Activated naive CD4-positive, alpha-beta T cell treated with anti-CD3 and anti-CD28 coated beads, Interleukin-2, amount 50 U/mL, for 72 hours (primary cell): Measurements from ENCODE around the gene INPPL1. TPM values are rescaled to one million over a fixed set of nuclear protein-coding genes. Genes with fewer than 3 reads are reported as not detected.

Experiments
- ATAC-seq, 2 donors: fragments of 150-1000 bp; cut with Tn5 transposase; 2 replicates each; pipeline ENCODE4 v1.10.0; 2021; ENCODE audit warnings: mild to moderate bottlenecking in 2 of 2, moderate library complexity in 2 of 2
- DNase-seq, 2 donors: peaks; one replicate each; pipeline ENCODE4 v3.0.0; 2021 to 2022; ENCODE audit warnings: low spot score in 2 of 2
- H3K27ac Mint-ChIP-seq, 2 donors: one replicate each; pipeline ENCODE4 v1.8.0; 2022; ENCODE audit warnings: mild to moderate bottlenecking in 2 of 2, mixed read lengths in 2 of 2
- H3K36me3 Mint-ChIP-seq, 2 donors: one replicate each; pipeline ENCODE4 v1.8.0; 2022; ENCODE audit warnings: mixed read lengths in 2 of 2
- H3K9me3 Mint-ChIP-seq, 2 donors: one replicate each; pipeline ENCODE4 v1.8.0; 2022; ENCODE audit warnings: mixed read lengths in 2 of 2
- total RNA-seq, 2 donors: library from RNA; stranded (reverse); gene quantifications; one replicate each; pipeline ENCODE4 v1.2.3, GENCODE V29; 2022

The INPPL1 gene
- total RNA-seq, 2 donors from 2014 or later = 97.0 to 132 TPM

GRCh38 chr11:72237112-72237931 is 12.8 kb downstream of the INPPL1 start:
- peaks cover 0 to 5% of the 10 kb centered on the region in 2 donors for H3K36me3 Mint-ChIP-seq
- H3K27ac Mint-ChIP-seq = no peak overlapping the region
- H3K9me3 Mint-ChIP-seq = no peaks in the 10 kb centered on the region
- DNase-seq = peak in 1 of 2 donors; percentile 50
- no peak for ATAC-seq

GRCh38 chr11:72238040-72238450 is 13.5 kb downstream of the INPPL1 start:
- H3K36me3 Mint-ChIP-seq = peaks cover 0 to 5% of the 10 kb centered on the region in 2 donors
- peak; percentile 54 to 66 for DNase-seq
- H3K27ac Mint-ChIP-seq = no peak overlapping the region
- ATAC-seq = peak; percentile 54 to 64
- H3K9me3 Mint-ChIP-seq = no peaks in the 10 kb centered on the region

- H3K9me3 Mint-ChIP-seq = no peaks in the 10 kb centered on the region
- no peak for ATAC-seq
- H3K27ac Mint-ChIP-seq = no peak overlapping the region
- peaks cover 0 to 5% of the 10 kb centered on the region in 2 donors for H3K36me3 Mint-ChIP-seq
- DNase-seq = peak in 1 of 2 donors; percentile 50
Measured at GRCh38 chr11:72238492-72239312, 14.1 kb downstream of the INPPL1 start.

GRCh38 chr11:72239313-72239848 is 14.8 kb downstream of the INPPL1 start:
- ATAC-seq = peak in 1 of 2 donors; percentile 11
- Mint-ChIP-seq H3K36me3 (peaks cover 0 to 5% of the 10 kb centered on the region in 2 donors), H3K27ac (peak overlapping the region in 1 of 2 donors; percentile 36), H3K9me3 (no peaks in the 10 kb centered on the region)
- peak in 1 of 2 donors; percentile 48 for DNase-seq

GRCh38 chr11:72239849-72240460 is 15.4 kb downstream of the INPPL1 start:
- DNase-seq = peak in 1 of 2 donors; percentile 54
- ATAC-seq = peak in 1 of 2 donors; percentile 14
- no peak overlapping the region for H3K27ac Mint-ChIP-seq
- H3K9me3 Mint-ChIP-seq = no peaks in the 10 kb centered on the region
- H3K36me3 Mint-ChIP-seq = peaks cover 0 to 10% of the 10 kb centered on the region in 2 donors

- peak; percentile 30 to 54 for DNase-seq
- no peak overlapping the region for H3K27ac Mint-ChIP-seq
Measured at GRCh38 chr11:72240461-72241290, 16.1 kb downstream of the INPPL1 start.

GRCh38 chr11:72241291-72241781 is 16.8 kb downstream of the INPPL1 start:
- Mint-ChIP-seq H3K27ac (no peak overlapping the region), H3K36me3 (peaks cover 0 to 10% of the 10 kb centered on the region in 2 donors), H3K9me3 (no peaks in the 10 kb centered on the region)
- ATAC-seq = no peak
- no peak for DNase-seq

More at GRCh38 chr11:72240461-72241290, 16.1 kb downstream of the INPPL1 start:
- peaks cover 0 to 10% of the 10 kb centered on the region in 2 donors for H3K36me3 Mint-ChIP-seq
- no peaks in the 10 kb centered on the region for H3K9me3 Mint-ChIP-seq
- peak; percentile 21 for ATAC-seq

GRCh38 chr11:72242141-72242540 is 17.6 kb downstream of the INPPL1 start:
- ATAC-seq = no peak
- H3K36me3 Mint-ChIP-seq = peaks cover 0 to 10% of the 10 kb centered on the region in 2 donors
- H3K27ac Mint-ChIP-seq = no peak overlapping the region
- DNase-seq = no peak
- H3K9me3 Mint-ChIP-seq = no peaks in the 10 kb centered on the region

GRCh38 chr11:72243173-72244059 is 18.8 kb downstream of the INPPL1 start:
- Mint-ChIP-seq H3K27ac (no peak overlapping the region), H3K9me3 (no peaks in the 10 kb centered on the region), H3K36me3 (peaks cover 0 to 10% of the 10 kb centered on the region in 2 donors)
- ATAC-seq = no peak
- DNase-seq = peak in 1 of 2 donors; percentile 28

GRCh38 chr11:72244060-72244360 is 19.4 kb downstream of the INPPL1 start, which contains the start of gene PHOX2A:
Gene PHOX2A, minus strand, starts transcription at chr11:72244176. Its CDS starts 172 bp downstream, at chr11:72244004.
- DNase-seq (no peak), ATAC-seq (no peak)
- Mint-ChIP-seq H3K36me3 (peaks cover 0 to 10% of the 10 kb centered on the region in 2 donors), H3K27ac (no peak within 1 kb of the TSS), H3K9me3 (no peaks in the 10 kb centered on the region)

GRCh38 chr11:72244361-72245262 is 20.0 kb downstream of the INPPL1 start:
- Mint-ChIP-seq H3K27ac (no peak overlapping the region), H3K36me3 (peaks cover 0 to 10% of the 10 kb centered on the region in 2 donors), H3K9me3 (no peaks in the 10 kb centered on the region)
- ATAC-seq (peak in 1 of 2 donors; percentile 19), DNase-seq (peak in 1 of 2 donors; percentile 49)

GRCh38 chr11:72245263-72245816 is 20.8 kb downstream of the INPPL1 start:
- H3K9me3 Mint-ChIP-seq = no peaks in the 10 kb centered on the region
- peak in 1 of 2 donors; percentile 9 for ATAC-seq
- peaks cover 0 to 7% of the 10 kb centered on the region in 2 donors for H3K36me3 Mint-ChIP-seq
- no peak overlapping the region for H3K27ac Mint-ChIP-seq
- DNase-seq = no peak

- DNase-seq (no peak), ATAC-seq (no peak)
- Mint-ChIP-seq H3K36me3 (peaks cover 0 to 5% of the 10 kb centered on the region in 2 donors), H3K27ac (no peak overlapping the region), H3K9me3 (no peaks in the 10 kb centered on the region)
Measured at GRCh38 chr11:72247584-72247983, 23.0 kb downstream of the INPPL1 start.

- Mint-ChIP-seq H3K9me3 (no peaks in the 10 kb centered on the region), H3K27ac (no peak overlapping the region), H3K36me3 (peaks cover 0 to under 1% of the 10 kb centered on the region in 2 donors)
- DNase-seq (no peak), ATAC-seq (no peak)
Measured at GRCh38 chr11:72249961-72250360, 25.4 kb downstream of the INPPL1 start.
